MM.1S (cell line): ENCODE measurements around the gene COL6A1.

Experiments used
- DNase-seq: peaks from one replicate; pipeline ENCODE4 v3.0.0-alpha.2; 2015
- H2AFZ ChIP-seq: fragments of 300-600 bp; sonication (generic); 2 replicates; pipeline ENCODE4 v1.6.0; 2016; ENCODE audit warnings: antibody characterized with exemption, low read length
- H3F3A ChIP-seq: fragments of 300-600 bp; sonication (generic); 2 replicates; pipeline ENCODE4 v1.6.1; 2016; ENCODE audit warnings: mild to moderate bottlenecking, antibody characterized with exemption, low read length, moderate library complexity, mixed read lengths; ENCODE audit not compliant: insufficient read depth
- H3K27ac ChIP-seq: fragments of 300-600 bp; sonication (generic); 2 replicates; pipeline ENCODE4 v1.5.1; 2016; ENCODE audit warnings: mild to moderate bottlenecking, low read length
- H3K27me3 ChIP-seq: fragments of 300-600 bp; sonication (generic); replicated peaks from 2 replicates; pipeline ENCODE4 v1.6.0; 2016; ENCODE audit warnings: low read length; ENCODE audit not compliant: insufficient read depth
- H3K36me3 ChIP-seq: fragments of 300-600 bp; sonication (generic); replicated peaks from 2 replicates; pipeline ENCODE4 v1.6.1; 2016; ENCODE audit warnings: mild to moderate bottlenecking, low read length, mixed read lengths; ENCODE audit not compliant: insufficient read depth
- H3K4me1 ChIP-seq: fragments of 300-600 bp; sonication (generic); 2 replicates; pipeline ENCODE4 v1.6.1; 2016; ENCODE audit warnings: low read length, mixed read lengths
- H3K4me2 ChIP-seq: fragments of 300-600 bp; sonication (generic); 2 replicates; pipeline ENCODE4 v1.6.0; 2016; ENCODE audit warnings: low read depth, low read length
- H3K4me3 ChIP-seq: fragments of 300-600 bp; sonication (generic); 2 replicates; pipeline ENCODE4 v1.5.1; 2016; ENCODE audit warnings: low read length, mixed read lengths
- H3K79me2 ChIP-seq: fragments of 300-600 bp; sonication (generic); 2 replicates; pipeline ENCODE4 v1.6.1; 2016; ENCODE audit warnings: mixed run types, low read length, mixed read lengths
- H3K9ac ChIP-seq: fragments of 300-600 bp; sonication (generic); 2 replicates; pipeline ENCODE4 v1.6.1; 2016; ENCODE audit warnings: low read length, mixed read lengths
- H3K9me2 ChIP-seq: fragments of 300-600 bp; sonication (generic); replicated peaks from 2 replicates; pipeline ENCODE4 v1.6.1; 2016; ENCODE audit warnings: mild to moderate bottlenecking, low read length, mixed read lengths; ENCODE audit not compliant: insufficient read depth
- H3K9me3 ChIP-seq: fragments of 300-600 bp; sonication (generic); replicated peaks from 2 replicates; pipeline ENCODE4 v1.6.1; 2016; ENCODE audit warnings: mild to moderate bottlenecking, low read length, mixed read lengths; ENCODE audit not compliant: insufficient read depth
- H4K20me1 ChIP-seq: fragments of 300-600 bp; sonication (generic); 2 replicates; pipeline ENCODE4 v1.6.1; 2016; ENCODE audit warnings: mild to moderate bottlenecking, low read length, moderate library complexity, mixed read lengths; ENCODE audit not compliant: insufficient read depth
- EZH2 ChIP-seq: fragments of 300-600 bp; sonication (generic); optimal IDR thresholded peaks from 2 replicates; pipeline ENCODE3; 2017; ENCODE audit warnings: low read depth, mild to moderate bottlenecking, antibody characterized with exemption, low read length, mixed read lengths
- EZH2phosphoT487 ChIP-seq: fragments of 300-600 bp; sonication (generic); IDR thresholded peaks from 2 replicates; pipeline ENCODE4 v1.6.1; 2018; ENCODE audit warnings: antibody characterized with exemption, low read length
- TF ChIP-seq, protein P1 (sequence below): fragments of 300-600 bp; sonication (generic); IDR thresholded peaks from 2 replicates; pipeline ENCODE4 v1.5.1; 2016; ENCODE audit warnings: antibody characterized with exemption, low read length, mixed read lengths

The COL6A1 gene

DNA sequence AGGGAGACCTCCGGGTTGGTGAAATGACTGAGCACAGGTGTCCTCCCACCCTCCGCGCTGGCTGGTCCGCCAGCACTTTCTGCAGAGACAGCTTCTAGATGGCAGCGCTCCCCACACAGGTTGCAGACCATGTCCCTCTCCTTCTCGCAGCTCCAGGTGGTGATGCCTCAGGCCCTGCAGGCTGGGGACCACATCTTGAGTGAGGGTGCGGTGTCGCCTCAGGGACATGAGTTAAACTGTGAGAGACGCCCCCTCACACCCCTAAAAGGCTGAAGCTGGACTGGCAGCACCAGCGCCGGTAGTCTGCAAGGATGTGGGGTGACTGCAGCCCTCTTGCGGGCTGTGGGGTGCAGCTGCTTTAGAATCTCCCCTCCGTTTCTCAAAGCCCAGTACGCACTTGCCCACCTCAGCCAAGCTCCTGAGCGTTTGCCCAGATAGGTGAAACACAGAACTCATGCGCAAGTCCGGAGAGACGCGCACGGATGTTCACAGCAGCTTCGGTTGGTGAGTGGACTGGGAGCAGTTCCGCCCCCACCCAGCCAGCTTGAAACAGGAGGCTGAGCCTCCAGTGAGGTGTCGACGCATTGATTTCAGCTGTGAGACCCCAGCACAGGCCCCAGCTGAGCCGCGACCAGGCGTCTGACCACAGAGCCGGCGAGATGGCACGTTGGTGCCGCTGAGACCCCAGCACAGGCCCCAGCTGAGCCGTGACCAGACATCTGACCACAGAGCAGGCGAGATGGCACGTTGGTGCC, 28.6 kb downstream of the COL6A1 start:
- no peaks in the 10 kb centered on the region for H3K9me3 ChIP-seq
- H3K4me2 ChIP-seq, result no peak overlapping the region
- H3K36me3 ChIP-seq, result no peaks in the 10 kb centered on the region
- H3K79me2 ChIP-seq, result no peaks in the 10 kb centered on the region
- no peak for DNase-seq
- no peaks in the 10 kb centered on the region for H3K4me1 ChIP-seq
- no peaks in the 10 kb centered on the region for H3K9me2 ChIP-seq
- peaks cover 77% of the 10 kb centered on the region for H3K27me3 ChIP-seq
- no peak overlapping the region for H2AFZ ChIP-seq
- H3K4me3 ChIP-seq, result no peak overlapping the region
- H4K20me1 ChIP-seq, result no peaks in the 10 kb centered on the region
- no peak overlapping the region for H3K9ac ChIP-seq
- TF ChIP-seq EZH2phosphoT487 (no peak), EZH2 (no peak)
- TF ChIP-seq, protein P1, sequence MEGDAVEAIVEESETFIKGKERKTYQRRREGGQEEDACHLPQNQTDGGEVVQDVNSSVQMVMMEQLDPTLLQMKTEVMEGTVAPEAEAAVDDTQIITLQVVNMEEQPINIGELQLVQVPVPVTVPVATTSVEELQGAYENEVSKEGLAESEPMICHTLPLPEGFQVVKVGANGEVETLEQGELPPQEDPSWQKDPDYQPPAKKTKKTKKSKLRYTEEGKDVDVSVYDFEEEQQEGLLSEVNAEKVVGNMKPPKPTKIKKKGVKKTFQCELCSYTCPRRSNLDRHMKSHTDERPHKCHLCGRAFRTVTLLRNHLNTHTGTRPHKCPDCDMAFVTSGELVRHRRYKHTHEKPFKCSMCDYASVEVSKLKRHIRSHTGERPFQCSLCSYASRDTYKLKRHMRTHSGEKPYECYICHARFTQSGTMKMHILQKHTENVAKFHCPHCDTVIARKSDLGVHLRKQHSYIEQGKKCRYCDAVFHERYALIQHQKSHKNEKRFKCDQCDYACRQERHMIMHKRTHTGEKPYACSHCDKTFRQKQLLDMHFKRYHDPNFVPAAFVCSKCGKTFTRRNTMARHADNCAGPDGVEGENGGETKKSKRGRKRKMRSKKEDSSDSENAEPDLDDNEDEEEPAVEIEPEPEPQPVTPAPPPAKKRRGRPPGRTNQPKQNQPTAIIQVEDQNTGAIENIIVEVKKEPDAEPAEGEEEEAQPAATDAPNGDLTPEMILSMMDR, result no peak
- H3F3A ChIP-seq, result no peaks in the 10 kb centered on the region
- H3K27ac ChIP-seq, result no peak overlapping the region

DNA sequence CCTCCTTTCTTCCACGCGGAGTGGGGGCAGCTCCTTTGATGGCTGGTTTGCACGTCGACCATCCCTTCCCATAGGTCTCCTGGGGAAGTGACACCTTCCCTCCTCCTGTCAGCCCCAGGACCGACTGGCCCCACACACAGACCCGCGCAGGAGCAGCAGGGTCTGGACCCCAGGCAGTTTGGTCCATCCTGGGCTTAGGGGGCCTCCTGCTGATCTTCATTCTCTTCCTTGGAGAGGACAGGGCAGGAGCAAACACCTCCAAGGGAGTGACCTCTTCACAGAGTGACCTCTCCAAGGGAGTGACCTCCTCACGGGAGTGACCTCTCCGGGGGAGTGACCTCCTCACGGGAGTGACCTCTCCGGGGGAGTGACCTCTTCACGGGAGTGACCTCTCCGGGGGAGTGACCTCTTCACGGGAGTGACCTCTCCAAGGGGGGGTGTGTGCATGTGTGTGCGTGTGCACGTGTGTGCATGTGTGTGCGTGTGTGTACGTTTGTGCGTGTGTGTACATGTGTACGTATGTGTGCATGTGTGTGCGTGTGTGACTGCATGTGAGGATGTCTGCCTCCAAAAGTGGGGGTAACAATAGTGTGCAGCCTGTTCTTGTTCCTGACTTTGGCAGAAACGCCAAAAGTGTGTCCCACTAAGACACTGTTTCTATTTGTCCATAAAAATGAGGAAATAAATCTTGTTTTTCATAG, 29.8 kb downstream of the COL6A1 start:
- Histone ChIP-seq H4K20me1 (no peaks in the 10 kb centered on the region), H3K27me3 (peaks cover 85% of the 10 kb centered on the region), H3K9ac (no peak overlapping the region), H3K9me3 (no peaks in the 10 kb centered on the region), H3K27ac (no peak overlapping the region), H3K36me3 (no peaks in the 10 kb centered on the region), H3K9me2 (no peaks in the 10 kb centered on the region), H3K4me1 (no peaks in the 10 kb centered on the region), H3K4me3 (no peak overlapping the region), H3F3A (no peaks in the 10 kb centered on the region), H3K79me2 (no peaks in the 10 kb centered on the region), H3K4me2 (no peak overlapping the region), H2AFZ (no peak overlapping the region)
- TF ChIP-seq EZH2 (no peak), EZH2phosphoT487 (no peak)
- TF ChIP-seq, protein P1, result no peak
- DNase-seq, result no peak

DNA sequence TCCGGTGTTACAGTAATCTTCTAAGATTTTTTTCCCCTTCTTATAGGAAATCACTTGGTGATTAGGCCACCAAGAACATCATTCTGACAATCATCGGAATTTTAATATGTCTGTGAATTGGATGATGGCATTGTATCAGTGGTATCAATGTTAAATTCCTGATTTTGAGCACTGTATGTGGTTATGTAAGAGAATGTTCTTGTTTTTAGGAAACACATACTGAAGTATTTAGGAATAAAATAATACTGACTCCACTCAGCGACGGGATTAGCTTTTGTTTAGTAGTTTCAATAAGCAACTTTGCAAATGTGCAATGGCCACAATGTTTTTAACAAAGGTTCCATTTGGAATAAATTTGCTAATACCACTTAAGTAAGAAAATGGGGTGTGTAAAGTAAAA, 30.6 kb downstream of the COL6A1 start:
- H3K27ac ChIP-seq, result no peak overlapping the region
- TF ChIP-seq, protein P1, result no peak
- no peak for DNase-seq
- H3K9ac ChIP-seq, result no peak overlapping the region
- no peak overlapping the region for H2AFZ ChIP-seq
- H3K36me3 ChIP-seq, result no peaks in the 10 kb centered on the region
- no peaks in the 10 kb centered on the region for H3K79me2 ChIP-seq
- H3K9me3 ChIP-seq, result no peaks in the 10 kb centered on the region
- no peaks in the 10 kb centered on the region for H3K9me2 ChIP-seq
- H3K27me3 ChIP-seq, result peaks cover 92% of the 10 kb centered on the region
- no peaks in the 10 kb centered on the region for H3F3A ChIP-seq
- H3K4me1 ChIP-seq, result no peaks in the 10 kb centered on the region
- H3K4me2 ChIP-seq, result no peak overlapping the region
- no peak overlapping the region for H3K4me3 ChIP-seq
- H4K20me1 ChIP-seq, result no peaks in the 10 kb centered on the region
